Ovary (tissue), 9 donors: ENCODE measurements around the gene FHL3. TPM values are rescaled to one million over a fixed set of nuclear protein-coding genes. Genes with fewer than 3 reads are reported as not detected.

Experiments
- DNase-seq, 5 donors: peaks; one replicate each; pipeline ENCODE4 v3.0.0-alpha.2; 2019 to 2020
- H3K27ac ChIP-seq, 2 donors: fragments of 200-600 bp; one replicate each; pipeline versions ENCODE4 v1.5.1 to v1.8.0; 2019 to 2022
- H3K27me3 ChIP-seq: fragments of 200-600 bp; one replicate; pipeline ENCODE4 v1.8.0; 2022
- H3K36me3 ChIP-seq: fragments of 200-600 bp; sonication (generic); one replicate; pipeline ENCODE4 v1.5.1; 2019
- H3K4me1 ChIP-seq: one replicate; pipeline ENCODE4 v1.8.1; 2013; ENCODE audit warnings: mild to moderate bottlenecking, moderate library complexity; ENCODE audit not compliant: insufficient read depth
- H3K4me3 ChIP-seq: fragments of 200-600 bp; sonication (generic); one replicate; pipeline ENCODE4 v1.5.1; 2017
- H3K9me3 ChIP-seq, 2 donors: fragments of 200-600 bp in 1 of 2; sonication (generic) in 1 of 2; one replicate each; pipeline versions ENCODE4 v1.5.1 to v1.8.1; 2013 to 2019; ENCODE audit warnings: mild to moderate bottlenecking in 1 of 2, moderate library complexity in 1 of 2
- CTCF ChIP-seq, 3 donors: fragments of 450-650 bp in 2 of 3; fragments of 200-600 bp in 1 of 3; IDR thresholded peaks; one replicate each; pipeline versions ENCODE4 v1.5.1 to v1.8.0; 2016 to 2022; ENCODE audit warnings: antibody characterized with exemption in 3 of 3, mild to moderate bottlenecking in 1 of 3
- EP300 ChIP-seq: sonication (generic); formaldehyde crosslinking; IDR thresholded peaks from one replicate; pipeline ENCODE4 v1.6.1; 2017; ENCODE audit warnings: antibody characterized with exemption
- POLR2A ChIP-seq: fragments of 450-650 bp; IDR thresholded peaks from one replicate; pipeline ENCODE4 v1.6.1; 2017; ENCODE audit warnings: antibody characterized with exemption, mild to moderate bottlenecking, moderate library complexity
- WGBS, 3 donors: extraction: QIAGEN DNeasy Blood & Tissue Kit in 1 of 3; methylation state at CpG; one replicate each; pipeline versions ENCODE4 v1.1.5 to v1.1.7; 2013 to 2017; 5-methylcytosine and 5-hydroxymethylcytosine counted together
- intact Hi-C, 4 donors: fragments of 100-400 bp; cut with DNase I; formaldehyde crosslinking; loops; one replicate each; pipeline versions ENCODE4 v1.11.0 to v1.15.1; 2022 to 2023
- polyA plus RNA-seq, 2 donors: library from polyadenylated mRNA; stranded (reverse); fragments of 200-250 nt in 1 of 2; fragments of 350-450 nt in 1 of 2; fragmentation: Illumina TruSeq in 1 of 2; extraction: RNeasy Lipid Tissue Mini Kit (QIAGEN cat#74804) in 1 of 2; gene quantifications; one replicate each; pipeline ENCODE4 v1.2.3, GENCODE V29; 2013 to 2014
- total RNA-seq, 7 donors: library from RNA; depleted of rRNA in 2 of 7; stranded (reverse); fragments of >200 nt in 2 of 7; fragmentation: NEBNext Ultra II Directional in 3 of 7; extraction: Animal tissue kit (Norgen Biotek cat#: 25700) in 3 of 7; gene quantifications; one replicate each; pipeline versions ENCODE4 v1.1.0 to v1.2.4, GENCODE V29; 2016 to 2023
- donor health status: DM: no; HTN: no; CAD: no; lungs with moderate emphysema.
- donor health status: DM: no; HTN: no; CAD: no.
- donor health status: Bipolar disorder and iron deficiency.
- donor health status: DM: yes; HTN: yes; CAD: no.
- donor health status: DM: no; HTN: no; CAD: no.
- donor health status: DM: yes; HTN: yes; CAD: no.

Gene FHL3
- total and polyA plus RNA-seq, 9 donors = 13.9 to 63.3 (median 28.8) TPM

- no peak for DNase-seq
Observed at GRCh38 chr1:37958690-37959089, 46.6 kb downstream of the FHL3 start.

GRCh38 chr1:37955685-37956084 lies 49.6 kb downstream of the FHL3 start:
- TF ChIP-seq EP300 = no peak
- no peak for TF ChIP-seq CTCF (IDR thresholded peaks at IDR 0.05)
- TF ChIP-seq POLR2A = no peak
- H3K27ac ChIP-seq = no peak overlapping the region
- H3K4me3 ChIP-seq = no peak overlapping the region
- no peak for DNase-seq
- H3K9me3 ChIP-seq = no peaks in the 10 kb centered on the region
- intact Hi-C loops = no loop called here
- no peaks in the 10 kb centered on the region for H3K27me3 ChIP-seq
- 63 to 70% (median 68%) methylated on average over 3 of the region's 3 CpGs for WGBS, 3 donors
- no peaks in the 10 kb centered on the region for H3K36me3 ChIP-seq
- H3K4me1 ChIP-seq = no peaks in the 10 kb centered on the region

More at GRCh38 chr1:37958690-37959089, 46.6 kb downstream of the FHL3 start:
- Histone ChIP-seq H3K27me3 (no peaks in the 10 kb centered on the region), H3K36me3 (no peaks in the 10 kb centered on the region), H3K4me1 (no peaks in the 10 kb centered on the region), H3K27ac (no peak overlapping the region), H3K4me3 (no peak overlapping the region), H3K9me3 (no peaks in the 10 kb centered on the region)
- intact Hi-C loops = no loop called here
- WGBS, 3 donors = 73 to 84% (median 76%) methylated on average over 2 of the region's 2 CpGs
- no peak for TF ChIP-seq POLR2A
- TF ChIP-seq CTCF (IDR thresholded peaks at IDR 0.05) = no peak
- no peak for TF ChIP-seq EP300

- DNase-seq = no peak
- TF ChIP-seq POLR2A = no peak
- TF ChIP-seq CTCF (IDR thresholded peaks at IDR 0.05) = no peak
- TF ChIP-seq EP300 = no peak
- no peak overlapping the region for H3K4me3 ChIP-seq
- no peak overlapping the region for H3K27ac ChIP-seq
- no peaks in the 10 kb centered on the region for H3K9me3 ChIP-seq
- intact Hi-C loops = no loop called here
- H3K36me3 ChIP-seq = no peaks in the 10 kb centered on the region
- H3K27me3 ChIP-seq = no peaks in the 10 kb centered on the region
- H3K4me1 ChIP-seq = no peaks in the 10 kb centered on the region
- WGBS, 3 donors = 64 to 72% (median 69%) methylated on average over 3 of the region's 3 CpGs
Observed at GRCh38 chr1:37954316-37954971, 50.9 kb downstream of the FHL3 start.

GRCh38 chr1:37952738-37953137 lies 52.6 kb downstream of the FHL3 start:
- Histone ChIP-seq H3K9me3 (no peaks in the 10 kb centered on the region), H3K36me3 (no peaks in the 10 kb centered on the region), H3K27me3 (no peaks in the 10 kb centered on the region), H3K4me3 (no peak overlapping the region), H3K4me1 (no peaks in the 10 kb centered on the region), H3K27ac (no peak overlapping the region)
- intact Hi-C loops = no loop called here
- TF ChIP-seq POLR2A (no peak), EP300 (no peak), CTCF (IDR thresholded peaks at IDR 0.05) (no peak)
- DNase-seq = peak in 1 of 5 donors; percentile 1
- 81 to 89% (median 81%) methylated on average over 3 of the region's 3 CpGs for WGBS, 3 donors
